ENCODE data around the gene EXOC4.

DNA sequence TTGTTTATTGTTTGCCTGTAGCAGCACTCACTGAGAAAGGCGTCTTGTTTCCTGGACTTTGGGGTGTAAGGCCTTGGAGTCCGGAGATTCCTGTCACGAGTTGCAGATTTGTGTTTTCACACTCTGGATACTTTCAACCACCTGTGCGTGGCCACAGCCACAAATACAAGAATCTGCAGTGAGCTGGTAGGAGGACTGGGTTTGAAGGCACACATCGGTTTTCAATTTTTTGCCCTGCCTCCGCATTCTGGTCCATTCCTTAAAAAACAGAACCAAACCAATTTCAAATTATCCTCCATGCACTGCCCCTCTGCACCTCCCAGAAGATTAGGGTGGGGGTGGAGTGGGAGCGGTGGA lies 619 bp downstream of the EXOC4 start:
- TF ChIP-seq, protein P1, sequence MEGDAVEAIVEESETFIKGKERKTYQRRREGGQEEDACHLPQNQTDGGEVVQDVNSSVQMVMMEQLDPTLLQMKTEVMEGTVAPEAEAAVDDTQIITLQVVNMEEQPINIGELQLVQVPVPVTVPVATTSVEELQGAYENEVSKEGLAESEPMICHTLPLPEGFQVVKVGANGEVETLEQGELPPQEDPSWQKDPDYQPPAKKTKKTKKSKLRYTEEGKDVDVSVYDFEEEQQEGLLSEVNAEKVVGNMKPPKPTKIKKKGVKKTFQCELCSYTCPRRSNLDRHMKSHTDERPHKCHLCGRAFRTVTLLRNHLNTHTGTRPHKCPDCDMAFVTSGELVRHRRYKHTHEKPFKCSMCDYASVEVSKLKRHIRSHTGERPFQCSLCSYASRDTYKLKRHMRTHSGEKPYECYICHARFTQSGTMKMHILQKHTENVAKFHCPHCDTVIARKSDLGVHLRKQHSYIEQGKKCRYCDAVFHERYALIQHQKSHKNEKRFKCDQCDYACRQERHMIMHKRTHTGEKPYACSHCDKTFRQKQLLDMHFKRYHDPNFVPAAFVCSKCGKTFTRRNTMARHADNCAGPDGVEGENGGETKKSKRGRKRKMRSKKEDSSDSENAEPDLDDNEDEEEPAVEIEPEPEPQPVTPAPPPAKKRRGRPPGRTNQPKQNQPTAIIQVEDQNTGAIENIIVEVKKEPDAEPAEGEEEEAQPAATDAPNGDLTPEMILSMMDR (tag by site-specific recombination; IDR thresholded peaks at IDR 0.05) = no peak
- TF ChIP-seq MZF1 (tag by site-specific recombination; IDR thresholded peaks at IDR 0.05; ENCODE audit: borderline replicate concordance) (no peak), ZBTB7A (tag by site-specific recombination; IDR thresholded peaks at IDR 0.05; ENCODE audit: low read depth) (no peak), ZBTB8A (tag by site-specific recombination; IDR thresholded peaks at IDR 0.05) (no peak), ZSCAN30 (tag by site-specific recombination; IDR thresholded peaks at IDR 0.05) (no peak), ZNF138 (tag by site-specific recombination; IDR thresholded peaks at IDR 0.05; ENCODE audit: borderline replicate concordance) (no peak), TRIM28 (IDR thresholded peaks at IDR 0.05; ENCODE audit: borderline replicate concordance, low read length) (no peak), KLF1 (tag by site-specific recombination; IDR thresholded peaks at IDR 0.05) (no peak), ZIC2 (tag by site-specific recombination; IDR thresholded peaks at IDR 0.05) (no peak)
- TF ChIP-seq, protein P2, sequence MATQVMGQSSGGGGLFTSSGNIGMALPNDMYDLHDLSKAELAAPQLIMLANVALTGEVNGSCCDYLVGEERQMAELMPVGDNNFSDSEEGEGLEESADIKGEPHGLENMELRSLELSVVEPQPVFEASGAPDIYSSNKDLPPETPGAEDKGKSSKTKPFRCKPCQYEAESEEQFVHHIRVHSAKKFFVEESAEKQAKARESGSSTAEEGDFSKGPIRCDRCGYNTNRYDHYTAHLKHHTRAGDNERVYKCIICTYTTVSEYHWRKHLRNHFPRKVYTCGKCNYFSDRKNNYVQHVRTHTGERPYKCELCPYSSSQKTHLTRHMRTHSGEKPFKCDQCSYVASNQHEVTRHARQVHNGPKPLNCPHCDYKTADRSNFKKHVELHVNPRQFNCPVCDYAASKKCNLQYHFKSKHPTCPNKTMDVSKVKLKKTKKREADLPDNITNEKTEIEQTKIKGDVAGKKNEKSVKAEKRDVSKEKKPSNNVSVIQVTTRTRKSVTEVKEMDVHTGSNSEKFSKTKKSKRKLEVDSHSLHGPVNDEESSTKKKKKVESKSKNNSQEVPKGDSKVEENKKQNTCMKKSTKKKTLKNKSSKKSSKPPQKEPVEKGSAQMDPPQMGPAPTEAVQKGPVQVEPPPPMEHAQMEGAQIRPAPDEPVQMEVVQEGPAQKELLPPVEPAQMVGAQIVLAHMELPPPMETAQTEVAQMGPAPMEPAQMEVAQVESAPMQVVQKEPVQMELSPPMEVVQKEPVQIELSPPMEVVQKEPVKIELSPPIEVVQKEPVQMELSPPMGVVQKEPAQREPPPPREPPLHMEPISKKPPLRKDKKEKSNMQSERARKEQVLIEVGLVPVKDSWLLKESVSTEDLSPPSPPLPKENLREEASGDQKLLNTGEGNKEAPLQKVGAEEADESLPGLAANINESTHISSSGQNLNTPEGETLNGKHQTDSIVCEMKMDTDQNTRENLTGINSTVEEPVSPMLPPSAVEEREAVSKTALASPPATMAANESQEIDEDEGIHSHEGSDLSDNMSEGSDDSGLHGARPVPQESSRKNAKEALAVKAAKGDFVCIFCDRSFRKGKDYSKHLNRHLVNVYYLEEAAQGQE (tag by site-specific recombination; IDR thresholded peaks at IDR 0.05) = no peak
